ENCODE results near the gene ACKR3.

ACKR3 gene

GRCh38 chr2:236569573-236569973, at the start of gene ACKR3:
ACKR3 (plus strand) TSS chr2:236569825; CDS start chr2:236580466, 10,641 bp downstream.
- peak; percentile 3 for DNase-seq

- no peak for DNase-seq
Observed at GRCh38 chr2:236521556-236521955, 48.1 kb upstream of the ACKR3 start.

DNA sequence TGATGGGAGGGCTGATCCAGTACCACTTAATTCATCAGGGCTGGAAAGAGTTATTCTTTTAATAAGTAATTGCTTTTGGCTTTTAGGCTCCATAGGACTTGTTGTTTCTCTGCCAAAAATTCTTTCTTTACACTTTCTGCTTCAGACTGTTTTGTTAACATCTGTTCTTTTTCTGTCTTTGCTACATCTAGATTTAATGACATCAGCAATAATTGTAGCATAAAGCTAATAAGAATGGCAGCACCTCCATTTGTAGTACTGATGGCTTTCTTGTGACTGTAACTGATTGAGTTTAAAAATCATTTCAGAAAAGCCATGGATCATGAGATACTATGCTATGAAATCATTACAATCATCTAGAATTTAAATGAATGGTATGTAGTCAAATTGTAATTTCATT, 46.4 kb upstream of the ACKR3 start:
- no peak for DNase-seq

DNA sequence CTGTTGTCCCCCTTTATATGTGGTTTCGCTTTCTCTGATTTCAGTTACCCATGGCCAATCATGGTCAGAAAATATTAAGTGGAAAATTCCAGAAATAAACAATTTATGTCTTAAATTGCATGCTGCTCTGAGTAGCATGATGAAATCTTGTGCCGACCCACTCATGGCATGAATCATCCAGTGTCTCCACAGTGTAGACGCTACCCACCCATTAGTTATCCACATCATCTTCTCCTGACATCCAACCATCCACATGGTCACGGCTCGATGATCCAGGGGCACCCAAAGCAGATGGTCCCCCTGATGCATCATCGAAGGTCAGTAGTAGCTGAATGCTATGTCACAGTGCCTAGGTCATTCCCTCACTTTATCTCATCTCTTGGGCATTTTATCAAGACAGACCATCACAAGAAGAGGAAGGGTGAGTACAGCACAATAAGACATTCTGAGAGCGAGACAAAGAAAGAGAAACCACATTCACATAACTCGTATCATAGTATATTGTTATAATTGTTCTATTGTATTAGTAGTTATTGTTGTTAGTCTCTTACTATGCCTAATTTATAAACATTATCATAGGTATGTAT, 44.1 kb upstream of the ACKR3 start:
- no peak for DNase-seq

DNA sequence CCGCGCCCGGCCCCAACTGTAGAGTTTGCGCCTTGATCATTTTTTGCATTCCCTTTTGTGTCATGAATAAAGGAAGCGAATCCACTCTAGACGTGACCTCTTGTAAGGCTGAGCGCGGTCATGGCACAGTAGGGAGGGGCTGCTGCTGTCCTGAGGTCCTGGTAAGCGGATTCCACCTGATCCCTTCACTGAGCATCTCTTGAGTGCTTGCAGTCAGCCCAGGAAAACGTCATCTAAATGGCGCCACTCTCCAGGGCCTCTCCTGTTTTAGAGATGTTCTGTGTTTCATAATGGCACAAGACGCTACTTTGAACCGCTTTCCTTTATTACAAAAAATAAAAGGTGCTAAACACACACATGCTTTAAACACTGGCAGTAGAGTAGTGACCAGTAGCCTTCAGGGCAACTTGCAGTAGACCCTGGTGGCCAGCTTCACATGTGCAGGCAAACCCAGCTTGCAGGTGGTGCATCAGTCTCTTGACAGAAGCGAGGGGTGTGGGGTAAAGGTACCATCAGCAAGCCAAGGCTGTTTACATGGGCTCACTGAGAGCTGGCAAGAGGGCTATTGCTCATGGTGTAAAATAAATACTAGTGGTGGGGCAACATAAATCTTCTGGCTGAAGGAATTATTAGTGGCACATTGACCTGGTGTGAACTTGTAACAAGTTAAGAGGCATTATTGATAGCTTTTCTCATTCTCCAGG, 43.0 kb upstream of the ACKR3 start:
- DNase-seq: no peak

DNA sequence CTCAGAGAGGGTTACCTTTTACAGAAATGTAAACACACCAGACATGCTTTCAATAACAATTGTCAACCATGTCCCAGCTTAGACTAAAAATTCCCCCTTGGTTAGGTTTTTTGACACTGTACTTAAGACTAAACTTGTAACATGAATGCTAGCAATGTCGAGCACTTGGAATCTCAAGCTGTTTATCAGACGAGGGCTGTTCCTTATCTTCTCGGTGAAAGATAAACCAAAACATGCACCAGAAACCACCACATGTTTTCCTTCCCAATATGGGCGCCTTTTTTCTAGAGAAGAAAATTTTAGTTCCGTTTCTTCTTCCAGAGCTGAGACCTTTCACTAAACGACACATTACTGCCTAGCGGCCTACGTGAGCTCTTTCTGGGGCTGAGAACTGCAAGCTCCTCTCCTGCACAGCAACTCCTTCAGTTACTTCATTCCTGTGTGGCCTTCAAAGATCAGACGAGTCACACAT, 42.4 kb upstream of the ACKR3 start:
- no peak for DNase-seq

GRCh38 chr2:236529606-236530005, 40.0 kb upstream of the ACKR3 start:
- no peak for DNase-seq

DNA sequence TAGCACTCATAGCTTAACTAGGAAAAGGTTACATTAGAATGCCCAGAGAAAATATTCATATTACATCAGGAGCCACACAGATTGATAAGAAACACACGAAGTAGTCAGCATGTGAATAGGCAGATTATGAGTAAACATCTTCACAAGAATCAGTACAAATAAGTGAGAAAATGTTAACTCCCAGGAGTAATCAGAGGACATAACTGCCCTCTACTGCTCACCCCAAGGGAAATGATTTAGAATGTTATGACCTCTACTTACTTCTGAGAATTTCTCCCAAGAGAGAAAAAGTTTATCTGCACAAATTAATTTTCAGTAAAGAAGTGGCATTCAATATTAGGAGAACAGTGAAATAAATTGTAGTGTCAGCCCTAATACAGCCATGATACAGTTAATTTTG, 39.1 kb upstream of the ACKR3 start:
- no peak for DNase-seq

DNA sequence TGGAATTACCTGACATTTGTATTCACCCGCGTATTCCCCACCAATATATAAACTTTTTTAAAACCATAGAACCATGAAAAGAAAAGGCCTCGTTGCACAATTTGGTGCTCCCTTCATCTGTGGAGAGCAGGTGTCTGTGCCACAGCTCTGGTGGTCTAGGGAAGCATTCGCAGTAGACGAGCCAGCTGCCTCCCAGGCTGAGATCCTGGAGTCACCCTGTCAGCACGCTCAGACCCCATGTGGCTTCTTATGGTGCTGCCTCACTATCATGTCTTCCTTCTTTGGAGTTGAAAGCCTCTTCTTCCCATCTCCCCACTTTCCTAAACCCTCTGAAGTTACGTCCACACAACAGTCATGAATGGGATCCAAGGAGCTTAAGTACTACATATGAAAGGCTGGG, 38.4 kb upstream of the ACKR3 start:
- DNase-seq: no peak

GRCh38 chr2:236531996-236532395, 37.6 kb upstream of the ACKR3 start:
- no peak for DNase-seq

DNA sequence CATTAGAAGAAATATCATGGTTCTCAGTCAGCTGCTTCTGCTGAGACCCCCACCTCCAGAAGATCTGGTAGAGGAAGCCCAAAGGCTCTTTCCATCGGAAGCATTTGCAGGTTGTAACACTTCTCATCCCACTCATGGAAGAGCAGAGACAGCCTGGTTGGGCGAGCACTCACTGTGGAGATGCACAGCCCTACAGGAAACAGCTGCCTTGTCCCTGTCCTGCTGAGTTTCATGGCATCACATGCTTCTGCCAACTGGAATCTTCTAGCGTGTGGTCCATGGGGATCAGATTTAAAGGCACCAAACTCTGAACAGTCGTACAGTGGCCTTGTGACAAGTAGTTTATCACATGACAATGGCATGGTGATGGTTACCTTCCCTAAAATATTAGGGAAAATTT, 36.3 kb upstream of the ACKR3 start:
- no peak for DNase-seq

GRCh38 chr2:236535024-236535423, 34.6 kb upstream of the ACKR3 start:
- no peak for DNase-seq

- DNase-seq: no peak
Observed at GRCh38 chr2:236536727-236537398, 32.8 kb upstream of the ACKR3 start.

GRCh38 chr2:236538242-236538641, 31.4 kb upstream of the ACKR3 start:
- DNase-seq: no peak

DNA sequence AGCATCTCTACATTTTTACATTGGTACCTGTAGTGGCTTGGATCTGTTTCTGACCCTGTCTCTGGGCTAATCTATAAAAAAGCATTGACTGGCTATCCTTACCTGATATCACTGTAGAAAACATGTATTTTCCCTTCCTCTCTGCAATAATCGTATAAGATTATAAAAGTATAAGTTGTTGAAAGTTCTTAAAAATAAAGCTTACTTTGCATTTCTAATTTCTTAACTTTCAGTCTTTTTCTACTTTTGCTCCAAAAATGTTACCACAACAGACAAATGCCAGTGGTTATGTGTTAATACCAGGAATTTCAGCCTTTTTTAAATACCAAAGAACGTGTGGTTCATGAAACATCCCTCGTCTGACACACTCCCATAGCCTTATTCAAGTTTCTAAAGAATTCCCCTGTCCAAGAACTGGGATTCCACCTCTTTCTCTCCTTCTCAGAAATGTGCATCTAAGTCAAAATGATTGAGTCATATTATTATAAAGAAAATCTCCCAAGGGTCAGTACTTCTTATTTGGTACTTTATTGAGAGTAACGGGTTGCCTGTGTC, 28.5 kb upstream of the ACKR3 start:
- no peak for DNase-seq

DNA sequence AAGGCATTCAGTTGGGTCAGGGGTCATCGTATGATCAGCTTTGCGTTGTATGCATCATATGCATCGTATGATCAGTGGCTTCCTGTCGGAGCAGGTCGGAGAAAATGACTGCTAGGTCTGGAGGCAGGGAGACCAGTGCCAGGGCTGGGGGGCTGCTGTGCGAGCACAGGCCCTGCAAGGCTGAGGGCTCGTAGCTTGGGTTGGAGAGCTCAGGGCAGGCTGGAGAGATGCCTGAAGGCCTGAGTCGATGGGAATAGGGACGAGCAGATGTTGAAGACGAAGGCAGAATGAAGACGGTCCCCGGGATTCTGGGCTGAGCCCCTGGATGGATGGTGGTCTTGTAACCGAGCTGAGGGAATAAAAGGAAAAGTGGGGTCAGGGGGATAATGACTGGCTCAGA, 25.3 kb upstream of the ACKR3 start:
- no peak for DNase-seq

GRCh38 chr2:236545248-236545658, 24.4 kb upstream of the ACKR3 start:
- DNase-seq: no peak

- no peak for DNase-seq
Observed at GRCh38 chr2:236545814-236546480, 23.7 kb upstream of the ACKR3 start.

- DNase-seq: peak; percentile 2
Observed at GRCh38 chr2:236546561-236547002, 23.0 kb upstream of the ACKR3 start.

DNA sequence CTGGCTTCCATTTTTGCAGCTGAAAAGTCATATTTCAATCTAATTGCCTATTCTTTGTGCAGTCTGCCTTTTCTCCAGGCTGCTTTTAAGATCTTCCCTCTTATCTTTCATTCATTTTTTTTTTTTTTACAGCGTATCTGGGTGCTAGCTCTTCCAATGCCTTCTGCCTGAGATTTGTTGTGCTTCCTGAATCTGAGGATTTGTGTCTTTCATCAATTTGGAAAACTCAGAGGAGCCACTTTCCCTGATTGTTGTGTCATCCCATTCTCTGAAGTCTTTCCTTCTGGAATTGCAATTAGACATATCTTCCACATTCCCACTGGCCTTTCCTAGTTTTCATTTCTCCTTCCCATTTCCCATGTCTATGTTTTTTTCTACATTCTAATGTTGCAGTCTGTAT, 21.9 kb upstream of the ACKR3 start:
- no peak for DNase-seq

- DNase-seq: no peak
Observed at GRCh38 chr2:236548179-236548921, 21.3 kb upstream of the ACKR3 start.

GRCh38 chr2:236549165-236549564, 20.5 kb upstream of the ACKR3 start:
- no peak for DNase-seq

- no peak for DNase-seq
Observed at GRCh38 chr2:236550290-236550689, 19.3 kb upstream of the ACKR3 start.
